Right atrium auricular region (tissue), 2 donors: Measurements from ENCODE around the gene PRKAG2. TPM values are rescaled to one million over a fixed set of nuclear protein-coding genes. Genes with fewer than 3 reads are reported as not detected.

Experiments used
- DNase-seq: peaks from one replicate; pipeline ENCODE4 v3.0.0-alpha.2; 2019; ENCODE audit warnings: low spot score
- H3K27ac ChIP-seq, 2 donors: fragments of 200-600 bp; sonication (generic); 1 replicate in 1 of 2; 2 replicates in 1 of 2; pipeline ENCODE4 v1.5.1; 2016 to 2019
- H3K27me3 ChIP-seq, 2 donors: fragments of 200-600 bp; sonication (generic); one replicate each; pipeline versions ENCODE4 v1.5.1 to v1.6.0; 2017 to 2019
- H3K36me3 ChIP-seq: fragments of 200-600 bp; sonication (generic); one replicate; pipeline ENCODE4 v1.5.1; 2016
- H3K4me1 ChIP-seq, 2 donors: fragments of 200-600 bp; sonication (generic); one replicate each; pipeline versions ENCODE4 v1.5.1 to v1.6.0; 2017 to 2019
- H3K4me3 ChIP-seq, 2 donors: fragments of 200-600 bp; sonication (generic); 1 replicate in 1 of 2; 2 replicates in 1 of 2; pipeline ENCODE4 v1.5.1; 2017 to 2019; ENCODE audit warnings: mild to moderate bottlenecking in 1 of 2, moderate library complexity in 1 of 2
- H3K9me3 ChIP-seq, 2 donors: fragments of 200-600 bp; sonication (generic); one replicate each; pipeline ENCODE4 v1.5.1; 2019
- CTCF ChIP-seq, 2 donors: fragments of 200-600 bp; sonication (generic); IDR thresholded peaks; one replicate each; pipeline ENCODE4 v1.5.1; 2019; ENCODE audit warnings: antibody characterized with exemption in 2 of 2
- total RNA-seq, 2 donors: library from RNA; depleted of rRNA; stranded (reverse); fragments of >200 nt; gene quantifications; one replicate each; pipeline ENCODE4 v1.1.0, GENCODE V29; 2016

The PRKAG2 gene
- total RNA-seq, 2 donors from 2014 or later: 133 to 177 TPM

GRCh38 chr7:151719031-151719896 lies 157.7 kb downstream of the PRKAG2 start:
- no peak for TF ChIP-seq CTCF (IDR thresholded peaks at IDR 0.05)
- Histone ChIP-seq H3K27ac (peak overlapping the region; percentile 87 to 91), H3K27me3 (no peaks in the 10 kb centered on the region), H3K4me1 (peaks cover 0 to 82% of the 10 kb centered on the region in 2 donors), H3K4me3 (no peak overlapping the region), H3K9me3 (no peaks in the 10 kb centered on the region), H3K36me3 (no peaks in the 10 kb centered on the region)
- DNase-seq: no peak

GRCh38 chr7:151717918-151718317 lies 159.0 kb downstream of the PRKAG2 start:
- Histone ChIP-seq H3K4me3 (no peak overlapping the region), H3K36me3 (peaks cover 3% of the 10 kb centered on the region), H3K27me3 (no peaks in the 10 kb centered on the region), H3K9me3 (no peaks in the 10 kb centered on the region), H3K27ac (peak overlapping the region; percentile 87 to 91), H3K4me1 (peaks cover 0 to 83% of the 10 kb centered on the region in 2 donors)
- no peak for TF ChIP-seq CTCF (IDR thresholded peaks at IDR 0.05)
- no peak for DNase-seq

- H3K4me3 ChIP-seq: no peak overlapping the region
- DNase-seq: no peak
- H3K36me3 ChIP-seq: peaks cover 8% of the 10 kb centered on the region
- H3K9me3 ChIP-seq: no peaks in the 10 kb centered on the region
- H3K27ac ChIP-seq: peak overlapping the region; percentile 87 to 91
- TF ChIP-seq CTCF (IDR thresholded peaks at IDR 0.05): no peak
- H3K4me1 ChIP-seq: peaks cover 0 to 83% of the 10 kb centered on the region in 2 donors
- no peaks in the 10 kb centered on the region for H3K27me3 ChIP-seq
Measured at GRCh38 chr7:151717415-151717814, 159.5 kb downstream of the PRKAG2 start.

GRCh38 chr7:151716323-151716722 lies 160.6 kb downstream of the PRKAG2 start:
- peak overlapping the region; percentile 87 to 91 for H3K27ac ChIP-seq
- DNase-seq: no peak
- peaks cover 0 to 82% of the 10 kb centered on the region in 2 donors for H3K4me1 ChIP-seq

GRCh38 chr7:151715666-151716315 lies 161.1 kb downstream of the PRKAG2 start:
- no peak overlapping the region for H3K4me3 ChIP-seq
- TF ChIP-seq CTCF (IDR thresholded peaks at IDR 0.05): no peak
- no peaks in the 10 kb centered on the region for H3K9me3 ChIP-seq
- no peak for DNase-seq
- no peaks in the 10 kb centered on the region for H3K27me3 ChIP-seq
- peaks cover 11% of the 10 kb centered on the region for H3K36me3 ChIP-seq
- peak overlapping the region; percentile 87 to 91 for H3K27ac ChIP-seq
- peaks cover 0 to 77% of the 10 kb centered on the region in 2 donors for H3K4me1 ChIP-seq

More at GRCh38 chr7:151716323-151716722, 160.6 kb downstream of the PRKAG2 start:
- no peak for TF ChIP-seq CTCF (IDR thresholded peaks at IDR 0.05)
- no peaks in the 10 kb centered on the region for H3K27me3 ChIP-seq
- peaks cover 11% of the 10 kb centered on the region for H3K36me3 ChIP-seq
- no peaks in the 10 kb centered on the region for H3K9me3 ChIP-seq
- no peak overlapping the region for H3K4me3 ChIP-seq
